OCI-M2 (cell line): ENCODE data around the gene MOCS2.

ENCODE experiments used
- DNase-seq: peaks from one replicate; lab custom pipeline; 2025; ENCODE audit not compliant: unreplicated experiment; lab: John Stamatoyannopoulos, UW

Gene MOCS2

GRCh38 chr5:53053364-53053763 lies 56.2 kb downstream of the MOCS2 start:
- DNase-seq, result no peak

- no peak for DNase-seq
Measured at GRCh38 chr5:53052499-53052898, 57.1 kb downstream of the MOCS2 start.

- no peak for DNase-seq
Measured at GRCh38 chr5:53048248-53048647, 61.3 kb downstream of the MOCS2 start.
